ENCODE measurements around the gene TMCC1. TPM values are rescaled to one million over a fixed set of nuclear protein-coding genes. Genes with fewer than 3 reads are reported as not detected.

TMCC1 gene
- total RNA-seq, 1 donor from 2014 or later: 11.5 TPM

- Histone ChIP-seq H3K4me3 (no peak overlapping the region), H3K27ac (no peak overlapping the region), H3K36me3 (peaks cover 3 to 9% of the 10 kb centered on the region in 2 donors), H3K9me3 (no peaks in the 10 kb centered on the region), H3K27me3 (no peaks in the 10 kb centered on the region), H3K4me1 (peaks cover 0 to 20% of the 10 kb centered on the region in 2 donors)
- no peak for TF ChIP-seq CTCF (IDR thresholded peaks at IDR 0.05)
- DNase-seq (ENCODE audit: low spot score in 2 of 2): no peak
- intact Hi-C loops (cut with DNase I): no loop called here
These were observed 236.1 kb downstream of the TMCC1 start for GRCh38 chr3:129657261-129658046.

- no peaks in the 10 kb centered on the region for H3K9me3 ChIP-seq
- H3K27me3 ChIP-seq: no peaks in the 10 kb centered on the region
- intact Hi-C loops (cut with DNase I): no loop called here
- DNase-seq (ENCODE audit: low spot score in 2 of 2): no peak
- TF ChIP-seq CTCF (IDR thresholded peaks at IDR 0.05): no peak
- H3K27ac ChIP-seq: no peak overlapping the region
- no peak overlapping the region for H3K4me3 ChIP-seq
- peaks cover 3 to 9% of the 10 kb centered on the region in 2 donors for H3K36me3 ChIP-seq
- peaks cover 0 to 25% of the 10 kb centered on the region in 2 donors for H3K4me1 ChIP-seq
These were observed 236.8 kb downstream of the TMCC1 start for GRCh38 chr3:129656659-129657247.

GRCh38 chr3:129655291-129655700, 238.2 kb downstream of the TMCC1 start:
- Histone ChIP-seq H3K36me3 (peaks cover 6 to 9% of the 10 kb centered on the region in 2 donors), H3K27ac (no peak overlapping the region), H3K4me1 (peaks cover 0 to 29% of the 10 kb centered on the region in 2 donors), H3K9me3 (no peaks in the 10 kb centered on the region), H3K4me3 (no peak overlapping the region), H3K27me3 (no peaks in the 10 kb centered on the region)
- intact Hi-C loops (cut with DNase I): no loop called here
- no peak for TF ChIP-seq CTCF (IDR thresholded peaks at IDR 0.05)
- DNase-seq (ENCODE audit: low spot score in 2 of 2): no peak

- intact Hi-C loops (cut with DNase I): no loop called here
- H3K27ac ChIP-seq: no peak overlapping the region
These were observed 239.4 kb downstream of the TMCC1 start for GRCh38 chr3:129654131-129654530.

GRCh38 chr3:129653019-129653418, 240.5 kb downstream of the TMCC1 start:
- no peaks in the 10 kb centered on the region for H3K27me3 ChIP-seq
- no peak overlapping the region for H3K4me3 ChIP-seq
- H3K27ac ChIP-seq: no peak overlapping the region
- intact Hi-C loops (cut with DNase I): no loop called here
- no peak for TF ChIP-seq CTCF (IDR thresholded peaks at IDR 0.05)
- peaks cover 0 to 25% of the 10 kb centered on the region in 2 donors for H3K4me1 ChIP-seq
- no peaks in the 10 kb centered on the region for H3K9me3 ChIP-seq
- H3K36me3 ChIP-seq: peaks cover 6 to 9% of the 10 kb centered on the region in 2 donors
- DNase-seq (ENCODE audit: low spot score in 2 of 2): no peak

More at GRCh38 chr3:129654131-129654530, 239.4 kb downstream of the TMCC1 start:
- H3K9me3 ChIP-seq: no peaks in the 10 kb centered on the region
- H3K4me3 ChIP-seq: no peak overlapping the region
- no peaks in the 10 kb centered on the region for H3K27me3 ChIP-seq
- H3K36me3 ChIP-seq: peaks cover 6 to 9% of the 10 kb centered on the region in 2 donors
- H3K4me1 ChIP-seq: peaks cover 0 to 29% of the 10 kb centered on the region in 2 donors
- DNase-seq (ENCODE audit: low spot score in 2 of 2): no peak
- TF ChIP-seq CTCF (IDR thresholded peaks at IDR 0.05): no peak
